Liver (tissue), 3 donors: Measurements from ENCODE around the gene THRA.

Source experiments
- CTCF ChIP-seq: fragments of 150-350 bp; IDR thresholded peaks from 2 replicates; pipeline ENCODE4 v1.5.1; 2017; ENCODE audit warnings: improper control_type of control experiment, low read depth, low read length; ENCODE audit not compliant: missing input control
- JUND ChIP-seq, 2 donors: IDR thresholded peaks; 2 replicates each; pipeline ENCODE4 v1.6.1; 2016; ENCODE audit warnings: antibody characterized with exemption in 2 of 2
- RAD21 ChIP-seq, 2 donors: IDR thresholded peaks; 2 replicates each; pipeline ENCODE4 v1.6.1; 2016; ENCODE audit warnings: antibody characterized with exemption in 2 of 2, mild to moderate bottlenecking in 2 of 2
- SP1 ChIP-seq: IDR thresholded peaks from 2 replicates; pipeline ENCODE4 v1.6.1; 2018; ENCODE audit warnings: antibody characterized with exemption, mild to moderate bottlenecking
- YY1 ChIP-seq: IDR thresholded peaks from 2 replicates; pipeline ENCODE4 v1.6.1; 2016; ENCODE audit warnings: antibody characterized with exemption, mild to moderate bottlenecking
- TF ChIP-seq, protein P1 (sequence below): IDR thresholded peaks from 2 replicates; pipeline ENCODE4 v1.6.1; 2016; ENCODE audit warnings: antibody characterized with exemption, mild to moderate bottlenecking
- TF ChIP-seq, protein P2 (sequence below): IDR thresholded peaks from 2 replicates; pipeline ENCODE4 v1.6.1; 2016; ENCODE audit warnings: antibody characterized with exemption
- TF ChIP-seq, protein P3 (sequence below): IDR thresholded peaks from 2 replicates; pipeline ENCODE4 v1.6.1; 2016; ENCODE audit warnings: antibody characterized with exemption
- donor health status: healthy.
- donor health status: healthy.

- no peak for TF ChIP-seq CTCF
- TF ChIP-seq SP1, result no peak
- TF ChIP-seq, protein P1, sequence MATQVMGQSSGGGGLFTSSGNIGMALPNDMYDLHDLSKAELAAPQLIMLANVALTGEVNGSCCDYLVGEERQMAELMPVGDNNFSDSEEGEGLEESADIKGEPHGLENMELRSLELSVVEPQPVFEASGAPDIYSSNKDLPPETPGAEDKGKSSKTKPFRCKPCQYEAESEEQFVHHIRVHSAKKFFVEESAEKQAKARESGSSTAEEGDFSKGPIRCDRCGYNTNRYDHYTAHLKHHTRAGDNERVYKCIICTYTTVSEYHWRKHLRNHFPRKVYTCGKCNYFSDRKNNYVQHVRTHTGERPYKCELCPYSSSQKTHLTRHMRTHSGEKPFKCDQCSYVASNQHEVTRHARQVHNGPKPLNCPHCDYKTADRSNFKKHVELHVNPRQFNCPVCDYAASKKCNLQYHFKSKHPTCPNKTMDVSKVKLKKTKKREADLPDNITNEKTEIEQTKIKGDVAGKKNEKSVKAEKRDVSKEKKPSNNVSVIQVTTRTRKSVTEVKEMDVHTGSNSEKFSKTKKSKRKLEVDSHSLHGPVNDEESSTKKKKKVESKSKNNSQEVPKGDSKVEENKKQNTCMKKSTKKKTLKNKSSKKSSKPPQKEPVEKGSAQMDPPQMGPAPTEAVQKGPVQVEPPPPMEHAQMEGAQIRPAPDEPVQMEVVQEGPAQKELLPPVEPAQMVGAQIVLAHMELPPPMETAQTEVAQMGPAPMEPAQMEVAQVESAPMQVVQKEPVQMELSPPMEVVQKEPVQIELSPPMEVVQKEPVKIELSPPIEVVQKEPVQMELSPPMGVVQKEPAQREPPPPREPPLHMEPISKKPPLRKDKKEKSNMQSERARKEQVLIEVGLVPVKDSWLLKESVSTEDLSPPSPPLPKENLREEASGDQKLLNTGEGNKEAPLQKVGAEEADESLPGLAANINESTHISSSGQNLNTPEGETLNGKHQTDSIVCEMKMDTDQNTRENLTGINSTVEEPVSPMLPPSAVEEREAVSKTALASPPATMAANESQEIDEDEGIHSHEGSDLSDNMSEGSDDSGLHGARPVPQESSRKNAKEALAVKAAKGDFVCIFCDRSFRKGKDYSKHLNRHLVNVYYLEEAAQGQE, result no peak
- TF ChIP-seq, protein P2, sequence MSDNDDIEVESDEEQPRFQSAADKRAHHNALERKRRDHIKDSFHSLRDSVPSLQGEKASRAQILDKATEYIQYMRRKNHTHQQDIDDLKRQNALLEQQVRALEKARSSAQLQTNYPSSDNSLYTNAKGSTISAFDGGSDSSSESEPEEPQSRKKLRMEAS, result no peak
- TF ChIP-seq YY1, result no peak
- TF ChIP-seq JUND (IDR thresholded peaks at IDR 0.05), result no peak
- TF ChIP-seq, protein P3, sequence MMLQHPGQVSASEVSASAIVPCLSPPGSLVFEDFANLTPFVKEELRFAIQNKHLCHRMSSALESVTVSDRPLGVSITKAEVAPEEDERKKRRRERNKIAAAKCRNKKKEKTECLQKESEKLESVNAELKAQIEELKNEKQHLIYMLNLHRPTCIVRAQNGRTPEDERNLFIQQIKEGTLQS, result no peak
- TF ChIP-seq RAD21 (IDR thresholded peaks at IDR 0.05), result peak in 1 of 2 donors; percentile 45
Observed at GRCh38 chr17:40108970-40109824, 46.4 kb downstream of the THRA start.
